ENCODE results near the gene USP3.

The USP3 gene

DNA sequence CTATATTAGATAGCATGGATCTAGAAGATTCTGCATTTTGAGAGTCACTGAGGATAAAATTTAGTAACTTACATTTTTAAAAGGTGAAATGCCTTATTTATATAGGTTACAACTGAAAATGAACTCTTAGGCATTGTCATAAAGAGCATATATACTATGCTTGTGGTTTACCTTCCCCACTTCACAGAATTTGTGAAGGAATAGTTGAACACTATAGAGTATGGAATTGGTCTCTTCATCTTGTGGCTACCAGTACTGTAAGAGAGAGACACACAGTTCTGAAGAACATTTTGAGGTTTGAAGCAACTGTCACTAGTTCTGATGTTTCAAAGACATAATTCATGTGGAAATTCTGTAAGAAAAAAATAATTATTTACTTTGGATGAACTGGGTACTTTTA is 51.1 kb downstream of the USP3 start:
- Histone ChIP-seq H3K9me3 (ENCODE audit: control insufficient read depth, insufficient read depth, low read length) (no peaks in the 10 kb centered on the region), H3K4me3 (ENCODE audit: low read length) (no peak overlapping the region), H3K9me2 (replicated peaks; ENCODE audit: control insufficient read depth, low read length) (no peaks in the 10 kb centered on the region), H3K36me3 (ENCODE audit: control insufficient read depth, low read length) (peaks cover 50% of the 10 kb centered on the region), H3K4me1 (ENCODE audit: control insufficient read depth, low read length) (no peaks in the 10 kb centered on the region), H3F3A (ENCODE audit: control insufficient read depth, insufficient read depth) (0 out of 2 replicates have a peak, but pooled peaks cover 2% of the 10 kb centered on the region), H3K79me2 (ENCODE audit: control insufficient read depth, low read length) (0 out of 2 replicates have a peak, but pooled peaks cover 3% of the 10 kb centered on the region), H3K27me3 (ENCODE audit: control insufficient read depth, low read length) (no peaks in the 10 kb centered on the region), H3K27ac (ENCODE audit: low read depth, low read length) (no peak overlapping the region), H3K4me2 (ENCODE audit: low read length) (no peak overlapping the region), H4K20me1 (ENCODE audit: control insufficient read depth, insufficient read depth, low read depth, low read length) (no peaks in the 10 kb centered on the region)
- TF ChIP-seq, protein P1, sequence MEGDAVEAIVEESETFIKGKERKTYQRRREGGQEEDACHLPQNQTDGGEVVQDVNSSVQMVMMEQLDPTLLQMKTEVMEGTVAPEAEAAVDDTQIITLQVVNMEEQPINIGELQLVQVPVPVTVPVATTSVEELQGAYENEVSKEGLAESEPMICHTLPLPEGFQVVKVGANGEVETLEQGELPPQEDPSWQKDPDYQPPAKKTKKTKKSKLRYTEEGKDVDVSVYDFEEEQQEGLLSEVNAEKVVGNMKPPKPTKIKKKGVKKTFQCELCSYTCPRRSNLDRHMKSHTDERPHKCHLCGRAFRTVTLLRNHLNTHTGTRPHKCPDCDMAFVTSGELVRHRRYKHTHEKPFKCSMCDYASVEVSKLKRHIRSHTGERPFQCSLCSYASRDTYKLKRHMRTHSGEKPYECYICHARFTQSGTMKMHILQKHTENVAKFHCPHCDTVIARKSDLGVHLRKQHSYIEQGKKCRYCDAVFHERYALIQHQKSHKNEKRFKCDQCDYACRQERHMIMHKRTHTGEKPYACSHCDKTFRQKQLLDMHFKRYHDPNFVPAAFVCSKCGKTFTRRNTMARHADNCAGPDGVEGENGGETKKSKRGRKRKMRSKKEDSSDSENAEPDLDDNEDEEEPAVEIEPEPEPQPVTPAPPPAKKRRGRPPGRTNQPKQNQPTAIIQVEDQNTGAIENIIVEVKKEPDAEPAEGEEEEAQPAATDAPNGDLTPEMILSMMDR (IDR thresholded peaks at IDR 0.05; ENCODE audit: low read depth, low read length, poor library complexity, severe bottlenecking), result no peak
- no peak for TF ChIP-seq EZH2phosphoT487 (IDR thresholded peaks at IDR 0.05; ENCODE audit: borderline replicate concordance, low read length)

GRCh38 chr15:63556246-63556645 is 51.9 kb downstream of the USP3 start:
- Histone ChIP-seq H3F3A (ENCODE audit: control insufficient read depth, insufficient read depth) (0 out of 2 replicates have a peak, but pooled peaks cover 2% of the 10 kb centered on the region), H3K9me3 (ENCODE audit: control insufficient read depth, insufficient read depth, low read length) (no peaks in the 10 kb centered on the region), H3K9me2 (replicated peaks; ENCODE audit: control insufficient read depth, low read length) (no peaks in the 10 kb centered on the region), H3K27ac (ENCODE audit: low read depth, low read length) (no peak overlapping the region), H3K4me3 (ENCODE audit: low read length) (no peak overlapping the region), H4K20me1 (ENCODE audit: control insufficient read depth, insufficient read depth, low read depth, low read length) (no peaks in the 10 kb centered on the region), H3K27me3 (ENCODE audit: control insufficient read depth, low read length) (no peaks in the 10 kb centered on the region), H3K4me2 (ENCODE audit: low read length) (no peak overlapping the region), H3K4me1 (ENCODE audit: control insufficient read depth, low read length) (no peaks in the 10 kb centered on the region), H3K79me2 (ENCODE audit: control insufficient read depth, low read length) (0 out of 2 replicates have a peak, but pooled peaks cover 3% of the 10 kb centered on the region), H3K36me3 (ENCODE audit: control insufficient read depth, low read length) (peaks cover 57% of the 10 kb centered on the region)
- no peak for TF ChIP-seq EZH2phosphoT487 (IDR thresholded peaks at IDR 0.05; ENCODE audit: borderline replicate concordance, low read length)
- TF ChIP-seq, protein P1 (IDR thresholded peaks at IDR 0.05; ENCODE audit: low read depth, low read length, poor library complexity, severe bottlenecking), result no peak

DNA sequence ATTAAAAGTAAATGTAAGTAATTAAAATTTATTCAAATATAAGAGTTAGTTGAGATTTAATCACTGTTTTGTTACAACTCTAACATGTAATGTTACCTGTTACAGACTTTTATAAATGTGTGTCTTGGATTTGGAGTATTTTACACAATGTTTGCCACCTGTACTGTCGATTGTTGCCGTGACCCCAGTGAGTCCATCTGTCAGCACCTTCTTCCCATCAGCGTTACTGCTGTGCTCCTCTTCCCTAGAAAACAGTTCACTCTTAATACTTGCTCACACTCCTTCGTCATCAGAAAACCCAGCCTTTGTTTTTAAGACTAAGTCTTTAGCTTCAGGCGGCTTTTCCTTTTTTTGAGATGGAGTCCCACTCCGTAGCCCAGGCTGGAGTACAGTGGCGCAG is 52.3 kb downstream of the USP3 start:
- 0 out of 2 replicates have a peak, but pooled peaks cover 2% of the 10 kb centered on the region for H3F3A ChIP-seq (ENCODE audit: control insufficient read depth, insufficient read depth)
- H3K27me3 ChIP-seq (ENCODE audit: control insufficient read depth, low read length), result no peaks in the 10 kb centered on the region
- TF ChIP-seq, protein P1 (IDR thresholded peaks at IDR 0.05; ENCODE audit: low read depth, low read length, poor library complexity, severe bottlenecking), result no peak
- no peak for TF ChIP-seq EZH2phosphoT487 (IDR thresholded peaks at IDR 0.05; ENCODE audit: borderline replicate concordance, low read length)
- H3K9me3 ChIP-seq (ENCODE audit: control insufficient read depth, insufficient read depth, low read length), result no peaks in the 10 kb centered on the region
- peaks cover 62% of the 10 kb centered on the region for H3K36me3 ChIP-seq (ENCODE audit: control insufficient read depth, low read length)
- H3K79me2 ChIP-seq (ENCODE audit: control insufficient read depth, low read length), result 0 out of 2 replicates have a peak, but pooled peaks cover 3% of the 10 kb centered on the region
- H3K4me3 ChIP-seq (ENCODE audit: low read length), result no peak overlapping the region
- no peak overlapping the region for H3K4me2 ChIP-seq (ENCODE audit: low read length)
- H4K20me1 ChIP-seq (ENCODE audit: control insufficient read depth, insufficient read depth, low read depth, low read length), result no peaks in the 10 kb centered on the region
- no peak overlapping the region for H3K27ac ChIP-seq (ENCODE audit: low read depth, low read length)
- no peaks in the 10 kb centered on the region for H3K9me2 ChIP-seq (replicated peaks; ENCODE audit: control insufficient read depth, low read length)
- no peaks in the 10 kb centered on the region for H3K4me1 ChIP-seq (ENCODE audit: control insufficient read depth, low read length)

All from DOHH2 (cell line).